Activated CD4-positive, CD25-positive, alpha-beta regulatory T cell (primary cell): ENCODE measurements around the gene MIA.
"Not testable (repeated sequence)": the region's sequence is repeated elsewhere in the genome, so short reads cannot be mapped to it uniquely, and the experiment has no call there.

Experiments
- DNase-seq, 4 experiments: peaks; one replicate each; lab custom pipeline; 2025; lab: John Stamatoyannopoulos, UW

The MIA gene

DNA sequence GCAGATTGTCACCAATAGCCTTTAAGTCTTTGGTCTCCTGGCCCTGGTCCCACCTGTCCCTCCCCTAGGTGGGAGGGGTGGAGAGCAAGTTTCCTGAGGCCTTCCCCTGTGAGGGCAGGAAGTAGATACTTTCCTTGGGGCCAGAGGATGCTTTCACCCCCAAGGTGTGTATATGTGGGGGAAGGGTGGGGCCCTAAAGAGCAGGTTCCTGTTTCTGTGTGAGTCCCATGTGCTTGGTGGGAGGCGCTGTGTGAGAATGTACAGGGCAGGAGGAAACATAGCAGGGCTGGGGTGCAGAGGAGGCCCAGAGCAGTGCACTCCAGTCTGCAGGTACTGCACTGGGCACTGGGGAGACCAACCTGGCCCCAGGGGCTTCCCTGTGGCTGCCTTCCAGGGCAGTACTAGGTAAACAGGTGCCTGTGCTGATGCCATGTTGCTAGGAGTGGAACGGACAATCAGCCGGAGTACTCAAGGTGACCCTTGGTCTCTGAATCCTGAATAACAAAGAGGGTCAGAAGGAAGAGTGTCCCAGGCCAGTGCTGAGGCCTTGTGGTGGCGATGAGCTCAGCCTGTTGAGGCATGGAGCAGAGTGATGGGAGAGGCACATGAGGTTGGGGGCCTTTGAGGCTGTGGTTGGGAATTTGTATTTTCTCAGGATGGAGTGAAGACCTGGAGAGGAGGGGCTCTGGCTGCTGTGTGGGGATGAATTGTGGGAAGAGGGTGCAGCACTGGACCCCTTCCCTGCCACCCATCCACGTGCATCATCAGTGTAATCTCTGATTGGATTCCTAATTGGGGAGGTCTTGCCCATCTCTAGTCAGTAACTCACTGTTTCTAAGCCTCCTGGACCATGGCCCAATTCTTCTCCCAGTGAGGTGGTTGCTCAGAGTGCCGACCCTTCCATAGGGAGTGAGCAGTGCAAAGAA, 28.8 kb downstream of the MIA start:
- peak in 2 of 4 experiments; percentile 53 to 58 for DNase-seq

- DNase-seq = no peak
Measured at GRCh38 chr19:40804783-40805242, 29.5 kb downstream of the MIA start.

DNA sequence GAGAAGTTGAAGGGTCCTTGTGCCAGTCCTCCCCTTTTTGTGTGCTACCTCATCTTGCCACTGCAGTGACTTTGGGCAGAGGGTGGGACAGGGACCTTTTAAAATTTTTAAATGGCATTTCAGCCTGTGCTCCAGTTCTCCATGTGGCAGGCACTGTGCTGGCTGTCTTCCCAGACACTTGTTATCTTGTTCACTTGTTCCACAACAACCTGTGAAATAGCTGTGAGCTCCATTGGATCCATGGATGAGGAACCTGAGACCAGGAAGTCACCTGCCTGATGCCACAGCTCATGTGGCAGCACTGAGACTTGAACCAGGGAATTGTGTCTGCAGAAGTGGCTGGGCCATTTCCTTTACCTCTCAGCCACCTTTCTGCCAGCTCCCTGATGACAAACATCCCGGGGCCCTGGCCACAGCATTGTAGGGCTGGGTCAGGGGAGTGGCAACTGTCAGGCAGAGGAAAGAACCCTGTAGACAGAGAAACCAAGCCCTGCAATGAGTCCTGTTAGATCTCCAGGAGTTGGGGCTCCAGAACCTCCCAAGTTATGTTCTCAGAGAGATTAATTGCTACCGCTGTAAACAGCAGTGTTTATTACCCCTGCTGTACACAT, 30.0 kb downstream of the MIA start:
- DNase-seq = no peak

DNA sequence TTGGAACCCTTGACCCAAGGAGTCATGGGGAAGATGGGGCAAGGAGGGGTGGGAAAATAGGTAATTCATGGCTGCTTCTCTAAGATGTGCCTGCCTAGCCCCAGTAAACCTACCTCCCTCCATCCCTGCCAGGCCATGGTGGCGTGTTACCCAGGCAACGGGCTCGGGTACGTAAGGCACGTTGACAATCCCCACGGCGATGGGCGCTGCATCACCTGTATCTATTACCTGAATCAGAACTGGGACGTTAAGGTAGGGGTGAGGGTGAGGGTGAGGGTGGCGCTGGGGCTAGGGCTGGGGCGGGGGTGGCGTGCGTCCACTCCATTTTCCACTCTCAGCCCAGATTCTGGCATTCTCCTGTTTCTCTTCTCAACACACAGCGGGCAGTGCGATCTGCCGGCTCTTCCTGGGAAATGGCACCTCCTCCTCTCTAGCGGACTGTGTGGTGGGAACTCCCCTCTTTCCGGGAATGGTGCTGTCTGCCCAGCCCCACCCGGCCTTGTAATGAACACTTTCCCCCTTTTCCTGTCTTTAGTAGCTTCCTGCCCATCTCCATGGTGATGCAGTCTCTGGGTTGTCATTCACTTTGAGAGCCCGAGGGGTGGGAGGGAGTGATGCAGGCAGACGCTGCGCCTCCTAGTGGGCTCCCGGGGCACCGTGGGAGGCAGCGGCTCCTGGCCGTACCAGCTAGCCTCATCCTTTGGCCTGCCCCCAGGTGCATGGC, 31.3 kb downstream of the MIA start:
- peak; percentile 40 to 64 (median 57) for DNase-seq

DNA sequence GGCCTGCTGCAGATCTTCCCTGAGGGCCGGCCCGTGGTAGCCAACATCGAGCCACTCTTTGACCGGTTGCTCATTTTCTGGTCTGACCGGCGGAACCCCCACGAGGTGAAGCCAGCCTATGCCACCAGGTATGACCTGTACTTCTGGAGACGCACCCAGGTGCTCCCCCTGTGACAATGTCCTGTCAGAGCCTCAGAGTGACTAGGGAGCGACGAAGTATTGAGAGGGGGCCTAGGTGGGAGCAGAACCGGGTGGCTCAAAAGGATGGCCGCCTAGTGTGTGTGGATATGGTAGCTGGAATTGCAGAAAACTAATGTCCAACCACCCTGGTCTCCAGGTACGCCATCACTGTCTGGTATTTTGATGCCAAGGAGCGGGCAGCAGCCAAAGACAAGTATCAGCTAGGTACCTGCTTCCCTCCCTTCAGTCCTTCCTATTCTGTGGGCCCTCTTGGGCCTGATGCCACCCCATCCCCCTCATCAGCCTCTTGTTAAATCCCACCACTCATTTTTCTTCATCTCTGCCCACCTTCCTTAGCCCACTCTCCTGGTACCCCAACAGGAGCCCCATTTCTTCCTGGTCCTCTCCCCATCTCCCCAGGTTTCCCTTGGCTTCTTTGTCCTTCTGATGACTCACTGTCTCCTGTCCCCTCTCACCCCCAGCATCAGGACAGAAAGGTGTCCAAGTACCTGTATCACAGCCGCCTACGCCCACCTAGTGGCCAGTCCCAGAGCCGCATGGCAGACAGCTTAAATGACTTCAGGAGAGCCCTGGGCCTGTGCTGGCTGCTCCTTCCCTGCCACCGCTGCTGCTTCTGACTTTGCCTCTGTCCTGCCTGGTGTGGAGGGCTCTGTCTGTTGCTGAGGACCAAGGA, 32.1 kb downstream of the MIA start:
- no peak for DNase-seq

- DNase-seq = no peak
Measured at GRCh38 chr19:40808021-40808325, 32.7 kb downstream of the MIA start.

- no peak for DNase-seq
Measured at GRCh38 chr19:40808497-40808896, 33.2 kb downstream of the MIA start.

GRCh38 chr19:40809358-40810086, 34.2 kb downstream of the MIA start:
- no peak for DNase-seq

DNA sequence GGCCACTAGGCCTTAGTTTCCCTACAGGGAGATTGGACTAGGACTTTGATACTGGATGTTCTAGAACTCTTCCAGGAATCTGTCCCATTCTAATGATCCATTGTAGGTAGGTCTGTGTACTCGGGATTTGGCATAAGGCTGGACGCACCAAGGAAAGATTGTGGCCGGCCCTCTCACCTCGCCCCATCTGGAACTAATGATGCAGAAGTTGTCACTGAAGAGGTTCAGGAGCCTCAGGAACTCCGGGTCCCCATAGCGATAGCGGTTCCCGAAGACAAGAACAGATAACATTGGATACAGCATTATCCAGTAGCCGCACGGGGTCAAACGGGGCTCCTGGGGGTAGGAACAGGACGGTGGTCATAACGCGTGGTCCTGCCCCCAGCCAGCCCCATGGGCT, 34.8 kb downstream of the MIA start:
- DNase-seq = no peak

DNA sequence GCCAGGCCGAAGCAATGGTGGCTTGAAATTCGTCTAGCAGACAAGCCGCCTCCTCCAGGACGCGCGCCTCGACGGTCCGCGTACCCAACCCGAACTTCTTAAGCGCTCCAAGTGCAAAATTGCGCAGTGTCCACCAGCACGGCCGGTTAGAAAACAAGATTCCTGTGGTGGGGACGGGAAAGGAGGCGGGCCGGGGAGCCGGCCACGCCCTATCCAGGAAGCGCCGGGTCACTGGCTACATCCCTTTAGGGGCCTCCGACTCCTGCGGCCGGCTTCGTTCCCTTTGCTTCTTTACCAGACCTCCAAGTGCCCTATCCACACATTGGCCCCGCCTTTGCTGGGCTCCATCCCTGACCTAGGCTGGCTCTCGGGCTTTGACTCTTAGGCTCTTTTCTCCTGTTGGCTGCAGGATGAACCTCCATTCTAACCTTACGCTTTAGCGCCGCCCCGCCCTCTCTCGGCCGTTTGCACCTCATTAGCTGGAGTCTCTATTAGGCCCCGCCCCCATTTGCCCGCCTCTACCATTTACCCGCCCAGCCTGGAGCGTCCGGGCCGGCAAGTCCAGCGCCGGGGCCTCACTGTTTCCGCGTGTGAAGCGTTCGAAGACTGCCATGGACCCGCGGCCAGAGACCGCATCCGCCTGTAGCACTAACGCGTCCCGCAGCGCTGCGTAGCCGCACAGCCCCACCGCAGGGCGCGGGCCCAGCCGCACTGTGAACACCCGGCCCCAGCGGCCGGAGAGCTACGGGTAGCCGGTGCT, 35.5 kb downstream of the MIA start:
- DNase-seq = not testable (repeated sequence)

GRCh38 chr19:40811478-40812341, 36.4 kb downstream of the MIA start:
- DNase-seq = no peak

- DNase-seq = not testable (repeated sequence)
Measured at GRCh38 chr19:40812571-40812970, 37.2 kb downstream of the MIA start.

- DNase-seq = no peak
Measured at GRCh38 chr19:40813182-40813581, 37.9 kb downstream of the MIA start.

GRCh38 chr19:40815223-40815622, 39.9 kb downstream of the MIA start:
- no peak for DNase-seq

GRCh38 chr19:40818480-40819399, 43.4 kb downstream of the MIA start:
- DNase-seq = peak; percentile 40 to 53 (median 48)

DNA sequence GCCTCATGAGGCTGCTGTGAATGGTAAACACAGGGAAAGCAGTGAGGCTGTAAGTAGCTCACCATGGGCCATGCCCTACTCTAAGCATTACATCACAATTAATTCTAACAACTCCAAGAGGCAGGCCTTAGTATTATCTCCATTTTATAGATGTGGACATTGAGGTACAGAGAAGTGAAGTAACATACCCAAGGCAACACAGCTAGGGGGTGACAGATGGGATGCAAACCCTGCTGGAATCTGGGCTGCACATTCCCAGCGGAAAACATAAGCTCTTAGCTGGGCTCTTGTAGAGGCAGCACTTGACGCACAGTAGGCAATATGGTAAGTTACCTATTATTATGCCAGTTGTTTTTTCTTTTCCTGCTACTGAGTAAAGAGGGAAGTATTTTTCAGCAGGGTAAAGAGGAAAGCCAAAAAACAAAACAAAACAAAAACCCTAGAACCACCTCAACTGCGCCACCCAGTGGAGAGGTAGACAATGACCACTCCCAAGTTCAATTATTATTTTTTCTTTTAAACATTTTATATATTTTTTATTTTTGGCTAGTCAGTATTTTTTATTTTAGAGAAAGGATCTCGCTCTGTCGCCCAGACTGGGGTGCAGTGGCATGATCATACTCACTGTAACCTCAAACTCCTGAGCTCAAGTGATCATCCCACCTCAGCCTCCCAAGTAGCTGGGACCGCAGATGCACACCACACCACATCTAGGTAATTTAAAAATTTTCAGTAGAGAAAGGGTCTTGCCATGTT, 44.3 kb downstream of the MIA start:
- DNase-seq = peak in 3 of 4 experiments; percentile 24 to 42 (median 36)

- DNase-seq = no peak
Measured at GRCh38 chr19:40822161-40822560, 46.8 kb downstream of the MIA start.
